Measurements from ENCODE around the gene LASP1. TPM values are rescaled to one million over a fixed set of nuclear protein-coding genes. Genes with fewer than 3 reads are reported as not detected.

Gene LASP1
- total RNA-seq, 1 donor from 2014 or later: 31.7 TPM

DNA sequence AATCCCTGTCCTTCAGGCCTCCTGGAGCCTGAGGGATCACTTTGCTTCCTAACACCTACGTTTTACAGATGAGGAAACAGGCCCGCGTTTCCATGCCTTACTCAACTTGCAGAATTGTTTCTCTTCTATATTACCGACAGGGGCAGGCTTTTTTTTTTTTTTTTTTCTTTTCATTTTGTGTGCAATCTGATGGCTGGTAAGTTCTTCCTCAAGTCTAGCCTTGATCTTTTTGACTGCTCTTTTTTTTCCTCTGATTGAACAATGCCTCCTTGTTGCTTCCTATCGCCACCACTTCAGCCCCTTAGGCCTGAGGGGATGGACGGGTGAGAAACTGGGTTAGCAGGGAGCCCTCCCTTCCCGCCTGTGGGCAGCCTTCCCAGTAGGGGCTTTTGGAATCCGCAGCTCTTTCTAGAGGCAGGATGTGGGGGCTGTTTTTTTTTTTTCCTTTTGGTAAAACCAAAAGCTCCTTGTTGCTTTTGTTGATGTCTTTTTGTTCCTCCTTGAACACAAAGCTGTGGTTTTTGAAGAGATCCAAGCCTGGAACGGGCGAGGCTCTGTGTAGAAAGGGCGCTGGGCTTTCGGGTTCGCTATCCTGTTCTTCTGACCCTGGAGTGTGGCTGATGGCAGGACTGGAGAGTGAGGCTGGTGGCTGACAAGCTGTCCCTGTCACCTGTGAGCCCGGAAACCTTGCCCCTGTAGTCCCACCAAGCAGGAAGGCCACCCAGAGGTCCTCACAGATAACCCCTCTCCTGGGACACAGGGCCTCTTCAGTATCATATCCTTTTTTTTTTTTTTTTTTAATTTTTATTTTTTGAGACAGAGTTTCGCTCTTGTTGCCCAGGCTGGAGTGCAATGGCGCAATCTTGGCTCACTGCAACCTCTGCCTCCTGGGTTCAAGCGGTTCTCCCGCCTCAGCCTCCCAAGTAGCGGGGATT is 14.0 kb downstream of the LASP1 start:
- peak; percentile 46 for DNase-seq
- intact Hi-C loops (cut with DNase I): no loop called here
- ATAC-seq (ENCODE audit: poor library complexity): no peak

- no peak for DNase-seq
- peak; percentile 17 for ATAC-seq (ENCODE audit: poor library complexity)
- intact Hi-C loops (cut with DNase I): no loop called here
These were observed 15.3 kb downstream of the LASP1 start for GRCh38 chr17:38885044-38885727.

DNA sequence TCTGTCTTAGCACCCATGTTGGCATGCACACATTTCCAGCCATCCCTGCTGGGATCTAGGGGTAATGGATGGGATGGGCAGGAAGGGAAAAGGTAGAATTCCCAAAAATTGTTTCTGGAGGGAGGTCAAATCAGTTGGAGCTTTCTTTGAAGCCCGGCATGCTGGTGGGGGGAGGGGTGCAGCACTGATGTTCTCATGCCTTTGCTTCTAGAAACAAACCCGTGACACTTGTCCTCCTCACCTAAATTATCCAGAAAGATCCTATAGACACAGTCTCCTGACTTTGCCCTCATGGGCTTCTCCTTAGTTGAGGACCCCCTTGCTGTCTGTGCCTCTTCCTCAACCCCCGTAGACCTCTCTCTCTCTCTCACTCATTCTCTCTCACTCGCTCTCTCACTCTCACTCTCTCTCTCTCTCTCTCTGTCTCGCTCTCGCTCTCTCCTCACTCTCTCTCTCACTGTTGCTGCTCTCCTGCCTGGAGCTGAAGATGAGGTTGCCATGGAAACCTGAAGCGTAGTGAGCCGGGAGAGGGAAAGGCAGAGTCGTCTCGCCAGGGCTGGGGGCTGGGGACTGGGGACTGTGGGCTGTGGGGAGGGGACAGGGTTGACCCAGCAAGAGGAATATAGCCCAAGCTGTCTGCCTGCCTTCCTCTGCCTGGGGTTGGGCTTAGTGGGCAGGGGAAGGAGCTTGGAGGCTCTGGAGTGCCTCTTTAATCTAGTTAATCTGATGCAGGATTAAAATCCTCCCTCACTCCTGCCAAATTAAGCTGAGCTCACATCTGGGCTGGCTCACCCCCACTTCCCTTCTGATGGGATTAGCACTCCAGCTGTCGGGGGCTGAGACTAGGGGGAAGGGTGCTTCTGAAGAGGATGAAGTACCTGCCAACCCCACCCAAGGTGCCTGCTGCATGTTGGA is 16.1 kb downstream of the LASP1 start:
- intact Hi-C loops (cut with DNase I): no loop called here
- DNase-seq (no peak), ATAC-seq (ENCODE audit: poor library complexity) (no peak)

DNA sequence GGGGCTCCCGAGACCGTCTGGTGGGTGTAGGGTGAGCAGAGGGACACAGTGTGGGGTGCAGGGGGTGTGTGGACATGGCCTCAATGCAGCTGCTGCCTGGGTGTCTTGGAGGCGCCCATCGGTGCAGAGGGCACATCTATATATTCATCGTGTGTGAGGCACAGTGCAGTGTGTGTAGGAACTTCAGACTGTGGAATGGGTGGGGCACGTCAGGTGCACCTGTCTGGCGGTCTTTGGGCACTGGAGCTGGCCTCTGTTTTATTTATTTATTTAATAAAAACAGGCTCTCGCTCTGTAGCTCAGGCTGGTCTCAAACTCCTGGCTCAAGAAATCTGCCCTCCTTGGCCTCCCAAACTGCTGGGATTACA is 16.8 kb downstream of the LASP1 start:
- ATAC-seq (ENCODE audit: poor library complexity) (no peak), DNase-seq (no peak)
- intact Hi-C loops (cut with DNase I): no loop called here

GRCh38 chr17:38888842-38889241 is 19.0 kb downstream of the LASP1 start:
- DNase-seq (no peak), ATAC-seq (ENCODE audit: poor library complexity) (no peak)
- intact Hi-C loops (cut with DNase I): no loop called here

DNA sequence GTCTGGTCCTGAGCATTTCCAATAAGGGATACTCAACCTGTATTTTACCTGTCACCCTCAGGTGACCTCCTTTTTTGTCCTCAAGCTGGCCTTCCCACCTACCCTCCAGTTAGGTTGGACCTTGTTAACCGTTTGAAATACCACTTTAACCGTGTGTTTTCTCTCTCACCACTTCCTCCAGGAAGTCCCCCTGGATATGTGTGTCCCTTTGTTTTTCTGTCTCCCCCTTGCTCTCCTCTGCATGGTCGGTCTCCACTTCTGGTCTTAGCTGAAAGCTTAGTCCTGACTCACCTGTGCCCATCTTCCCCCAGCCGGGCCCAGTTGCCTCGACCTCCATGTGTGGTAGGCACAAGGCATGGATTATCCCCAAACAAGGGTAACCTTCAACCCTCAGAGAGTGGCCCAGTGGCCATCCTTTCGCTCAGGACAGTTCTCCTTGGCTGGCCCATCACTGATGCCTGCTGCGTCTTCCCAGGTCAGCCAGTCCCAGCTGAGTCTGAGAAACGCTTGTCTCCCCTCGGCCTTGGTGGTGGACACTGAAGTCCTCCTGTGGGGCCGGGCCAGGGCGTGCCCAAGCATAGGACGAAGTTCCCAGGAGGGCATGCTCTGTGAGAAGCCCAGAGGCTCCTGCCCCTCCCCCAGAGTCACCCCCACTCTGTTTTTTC is 20.0 kb downstream of the LASP1 start:
- intact Hi-C loops (cut with DNase I): no loop called here
- ATAC-seq (ENCODE audit: poor library complexity) (no peak), DNase-seq (no peak)

DNA sequence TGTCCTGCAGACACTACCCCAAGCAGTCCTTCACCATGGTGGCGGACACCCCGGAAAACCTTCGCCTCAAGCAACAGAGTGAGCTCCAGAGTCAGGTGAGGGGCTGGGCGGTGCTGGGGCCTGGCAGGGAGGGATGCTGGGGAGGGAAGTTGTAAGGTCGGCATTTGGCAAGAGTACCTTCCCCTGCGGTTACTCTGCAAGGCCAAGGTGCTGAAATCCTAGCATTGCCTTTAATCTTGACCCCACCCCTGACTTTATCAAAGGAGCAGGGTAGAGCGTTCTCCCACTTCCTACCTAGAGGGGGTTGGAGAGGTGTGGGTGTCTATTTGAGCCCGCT is 20.5 kb downstream of the LASP1 start:
- intact Hi-C loops (cut with DNase I): no loop called here
- no peak for DNase-seq
- ATAC-seq (ENCODE audit: poor library complexity): no peak

- no peak for ATAC-seq (ENCODE audit: poor library complexity)
- intact Hi-C loops (cut with DNase I): no loop called here
- no peak for DNase-seq
These were observed 21.6 kb downstream of the LASP1 start for GRCh38 chr17:38891441-38891840.

DNA sequence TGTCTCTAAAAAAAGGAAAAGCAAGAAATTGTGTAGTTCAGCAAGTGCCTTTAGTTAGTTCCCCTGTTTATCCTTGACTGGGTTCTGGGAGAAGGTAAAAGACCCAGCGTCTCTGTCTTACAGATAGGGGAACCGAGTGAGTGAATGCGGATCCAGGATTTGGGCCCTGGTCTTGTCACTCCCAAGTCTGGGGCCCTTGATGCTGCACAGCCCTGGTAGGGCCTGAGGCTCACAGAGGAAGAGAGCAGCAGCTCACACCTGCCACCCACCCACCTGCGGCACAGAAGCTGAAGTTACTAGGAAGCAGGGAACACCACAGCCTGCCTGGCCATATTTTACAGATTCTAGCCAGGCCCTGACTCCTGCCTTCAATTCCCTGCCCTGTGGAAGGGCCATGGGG is 22.2 kb downstream of the LASP1 start:
- intact Hi-C loops (cut with DNase I): no loop called here
- ATAC-seq (ENCODE audit: poor library complexity): no peak
- no peak for DNase-seq

DNA sequence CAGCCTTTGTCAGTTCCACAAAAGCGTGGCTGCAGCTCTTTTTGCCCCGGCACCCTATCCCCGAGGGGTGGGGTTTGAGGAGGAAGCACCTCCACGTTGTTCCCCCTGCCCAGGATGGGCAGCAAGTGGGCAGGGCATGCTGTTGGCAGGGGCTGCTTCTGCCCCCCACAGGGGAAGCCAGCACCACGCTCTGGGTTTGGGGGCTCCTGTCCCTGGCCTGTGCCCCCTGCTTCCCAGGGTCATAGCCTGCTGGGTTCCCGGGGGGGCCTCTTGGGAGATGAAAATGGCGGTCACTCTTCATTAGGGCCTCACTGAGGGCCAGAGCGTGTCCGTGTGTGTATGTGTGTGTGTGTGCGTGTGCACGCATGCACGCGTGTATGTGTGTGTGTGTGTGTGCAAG is 22.8 kb downstream of the LASP1 start:
- no peak for DNase-seq
- ATAC-seq (ENCODE audit: poor library complexity): no peak
- intact Hi-C loops (cut with DNase I): no loop called here

- intact Hi-C loops (cut with DNase I): no loop called here
- no peak for DNase-seq
- no peak for ATAC-seq (ENCODE audit: poor library complexity)
These were observed 23.3 kb downstream of the LASP1 start for GRCh38 chr17:38893113-38893512.

GRCh38 chr17:38893607-38894006 is 23.7 kb downstream of the LASP1 start:
- intact Hi-C loops (cut with DNase I): no loop called here

DNA sequence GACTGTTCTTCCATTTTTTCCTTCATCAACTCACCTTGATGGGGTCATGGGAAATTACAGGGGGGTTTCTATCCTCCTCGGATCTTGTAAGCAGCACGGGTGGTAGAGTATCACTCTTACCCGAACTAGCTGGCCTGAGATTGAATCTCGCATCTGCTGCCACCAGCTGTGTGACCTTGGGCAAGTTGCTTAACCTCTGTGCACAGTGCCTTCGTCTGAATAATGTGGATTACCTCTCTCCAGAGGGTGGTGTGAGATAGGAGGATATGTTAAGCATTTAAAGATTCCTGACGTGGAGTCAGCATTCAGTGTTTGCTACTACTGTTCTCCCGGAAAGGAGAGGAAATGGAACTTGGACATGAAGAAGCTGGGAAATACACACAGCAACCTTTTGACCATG is 24.4 kb downstream of the LASP1 start:
- intact Hi-C loops (cut with DNase I): no loop called here
- ATAC-seq (ENCODE audit: poor library complexity) (no peak), DNase-seq (no peak)

More at GRCh38 chr17:38893607-38894006, 23.7 kb downstream of the LASP1 start:
- DNase-seq (peak; percentile 70), ATAC-seq (ENCODE audit: poor library complexity) (peak; percentile 19)

GRCh38 chr17:38896346-38896954 is 26.6 kb downstream of the LASP1 start:
- ATAC-seq (ENCODE audit: poor library complexity) (no peak), DNase-seq (no peak)
- intact Hi-C loops (cut with DNase I): no loop called here

GRCh38 chr17:38897176-38897575 is 27.3 kb downstream of the LASP1 start:
- DNase-seq (peak; percentile 92), ATAC-seq (ENCODE audit: poor library complexity) (peak; percentile 73)
- intact Hi-C loops (cut with DNase I): no loop called here

DNA sequence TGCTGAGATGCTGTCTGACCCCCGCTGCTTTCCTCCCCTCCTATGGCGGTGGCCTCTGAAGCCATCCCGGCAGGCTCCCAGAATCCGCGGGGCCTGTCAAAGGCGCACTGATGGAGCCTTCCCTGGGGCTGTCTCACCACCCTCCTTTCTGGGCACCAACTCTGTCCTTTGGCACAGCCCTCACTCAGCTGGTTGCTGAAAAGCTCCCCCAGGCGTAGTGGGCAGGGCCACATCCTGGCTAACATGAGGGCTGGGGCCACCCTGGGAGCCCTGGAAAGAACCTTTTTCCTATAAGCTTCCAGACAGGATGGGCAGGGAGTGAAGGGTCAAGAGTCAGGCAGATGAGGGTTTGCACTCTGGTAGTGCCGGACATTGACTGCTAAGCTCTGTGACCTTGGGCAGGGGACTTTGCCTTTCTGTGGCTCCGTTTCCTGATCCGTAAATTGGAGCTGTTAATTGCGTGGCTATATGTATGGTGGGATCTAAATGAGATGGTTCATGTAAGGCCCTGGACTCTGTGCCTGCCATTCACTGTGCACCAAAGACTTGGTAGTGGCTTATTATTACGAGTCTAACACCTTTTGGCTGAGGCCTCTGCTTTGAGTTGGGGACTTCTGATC is 27.9 kb downstream of the LASP1 start:
- ATAC-seq (ENCODE audit: poor library complexity): no peak
- intact Hi-C loops (cut with DNase I): no loop called here
- DNase-seq: peak; percentile 68

- DNase-seq: no peak
- no peak for ATAC-seq (ENCODE audit: poor library complexity)
- intact Hi-C loops (cut with DNase I): no loop called here
These were observed 28.4 kb downstream of the LASP1 start for GRCh38 chr17:38898291-38898679.

DNA sequence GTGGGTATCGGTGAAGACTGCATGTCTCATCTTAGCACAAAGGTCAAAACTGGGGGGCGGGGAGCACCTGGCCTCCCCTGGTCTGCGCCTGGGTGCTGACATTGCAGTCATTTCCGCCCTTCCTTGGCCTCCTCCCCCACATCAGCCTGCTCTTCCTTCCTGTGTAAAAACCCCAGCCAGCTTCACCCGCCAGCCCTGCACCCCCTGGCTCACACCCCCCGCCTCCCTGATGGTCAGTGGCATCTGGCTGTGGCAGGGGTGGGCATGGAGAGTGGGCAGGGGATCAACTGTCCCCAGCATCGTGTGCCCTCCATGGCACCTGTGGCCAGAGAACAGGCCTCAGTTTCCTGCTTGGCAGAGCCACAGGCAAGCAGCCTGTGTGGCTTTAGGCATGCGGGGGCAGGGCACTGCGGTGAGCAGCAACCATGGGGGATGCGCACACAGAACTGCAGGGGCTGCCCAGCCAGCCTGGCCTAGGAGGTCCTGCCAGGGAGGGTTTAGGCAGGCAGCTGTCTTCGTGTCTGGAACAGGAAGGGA is 29.0 kb downstream of the LASP1 start:
- no peak for ATAC-seq (ENCODE audit: poor library complexity)
- intact Hi-C loops (cut with DNase I): no loop called here
- DNase-seq: peak; percentile 74
